ENCODE measurements around the gene TSEN34. TPM values are rescaled to one million over a fixed set of nuclear protein-coding genes. Genes with fewer than 3 reads are reported as not detected.
"Not testable (repeated sequence)": the region's sequence is repeated elsewhere in the genome, so short reads cannot be mapped to it uniquely, and the experiment has no call there.

TSEN34 gene
- total RNA-seq, 2 donors from 2014 or later, result 47.9 to 52.7 TPM

DNA sequence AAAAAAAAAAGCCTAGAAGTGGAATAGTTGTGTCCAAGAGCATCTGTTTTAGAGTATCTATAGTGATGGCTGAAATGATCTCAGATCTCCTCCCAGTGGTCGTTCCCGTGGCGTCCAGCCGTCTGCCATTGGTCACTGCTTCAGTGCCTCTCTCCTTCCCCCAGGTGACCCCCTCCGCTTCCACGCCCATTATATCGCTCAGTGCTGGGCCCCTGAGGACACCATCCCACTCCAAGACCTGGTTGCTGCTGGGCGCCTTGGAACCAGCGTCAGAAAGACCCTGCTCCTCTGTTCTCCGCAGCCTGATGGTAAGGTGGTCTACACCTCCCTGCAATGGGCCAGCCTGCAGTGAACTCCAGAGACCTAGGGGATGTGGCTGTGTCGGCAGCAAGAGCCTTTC lies 1.9 kb downstream of the TSEN34 start:
- Histone ChIP-seq H3K36me3 (no peaks in the 10 kb centered on the region), H3K27ac (no peak overlapping the region), H3K4me1 (peaks cover 7% of the 10 kb centered on the region), H3K27me3 (no peaks in the 10 kb centered on the region), H3K9ac (ENCODE audit: low read depth in 2 of 2, low read length in 2 of 2) (no peak overlapping the region), H3K9me3 (no peaks in the 10 kb centered on the region), H3K4me3 (no peak overlapping the region)
- TF ChIP-seq, protein P1, sequence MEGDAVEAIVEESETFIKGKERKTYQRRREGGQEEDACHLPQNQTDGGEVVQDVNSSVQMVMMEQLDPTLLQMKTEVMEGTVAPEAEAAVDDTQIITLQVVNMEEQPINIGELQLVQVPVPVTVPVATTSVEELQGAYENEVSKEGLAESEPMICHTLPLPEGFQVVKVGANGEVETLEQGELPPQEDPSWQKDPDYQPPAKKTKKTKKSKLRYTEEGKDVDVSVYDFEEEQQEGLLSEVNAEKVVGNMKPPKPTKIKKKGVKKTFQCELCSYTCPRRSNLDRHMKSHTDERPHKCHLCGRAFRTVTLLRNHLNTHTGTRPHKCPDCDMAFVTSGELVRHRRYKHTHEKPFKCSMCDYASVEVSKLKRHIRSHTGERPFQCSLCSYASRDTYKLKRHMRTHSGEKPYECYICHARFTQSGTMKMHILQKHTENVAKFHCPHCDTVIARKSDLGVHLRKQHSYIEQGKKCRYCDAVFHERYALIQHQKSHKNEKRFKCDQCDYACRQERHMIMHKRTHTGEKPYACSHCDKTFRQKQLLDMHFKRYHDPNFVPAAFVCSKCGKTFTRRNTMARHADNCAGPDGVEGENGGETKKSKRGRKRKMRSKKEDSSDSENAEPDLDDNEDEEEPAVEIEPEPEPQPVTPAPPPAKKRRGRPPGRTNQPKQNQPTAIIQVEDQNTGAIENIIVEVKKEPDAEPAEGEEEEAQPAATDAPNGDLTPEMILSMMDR (IDR thresholded peaks at IDR 0.05), result no peak
- intact Hi-C loops (cut with DNase I), result no loop called here
- DNase-seq, result no peak

DNA sequence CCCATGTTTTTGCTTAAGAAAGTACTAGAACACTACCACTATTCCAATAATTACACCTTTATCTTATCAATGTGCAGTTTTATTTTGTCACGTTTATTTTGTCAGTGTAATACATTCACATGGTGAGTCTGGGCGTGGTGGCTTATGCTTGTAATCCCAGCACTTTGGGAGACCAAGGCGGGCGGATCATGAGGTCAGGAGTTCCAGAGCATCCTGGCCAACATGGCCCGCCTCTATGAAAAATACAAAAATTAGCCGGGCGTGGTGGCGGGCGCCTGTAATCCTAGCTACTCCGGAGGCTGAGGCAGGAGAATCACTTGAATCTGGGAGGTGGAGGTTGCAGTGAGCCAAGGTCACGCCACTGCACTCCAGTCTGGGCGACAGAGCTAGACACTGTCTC lies 3.4 kb downstream of the TSEN34 start:
- DNase-seq; H3K4me1 ChIP-seq; H3K9ac ChIP-seq (ENCODE audit: low read depth in 2 of 2, low read length in 2 of 2); H3K27ac ChIP-seq; H3K9me3 ChIP-seq; intact Hi-C loops (cut with DNase I); H3K27me3 ChIP-seq; H3K36me3 ChIP-seq; H3K4me3 ChIP-seq: not testable (repeated sequence)

DNA sequence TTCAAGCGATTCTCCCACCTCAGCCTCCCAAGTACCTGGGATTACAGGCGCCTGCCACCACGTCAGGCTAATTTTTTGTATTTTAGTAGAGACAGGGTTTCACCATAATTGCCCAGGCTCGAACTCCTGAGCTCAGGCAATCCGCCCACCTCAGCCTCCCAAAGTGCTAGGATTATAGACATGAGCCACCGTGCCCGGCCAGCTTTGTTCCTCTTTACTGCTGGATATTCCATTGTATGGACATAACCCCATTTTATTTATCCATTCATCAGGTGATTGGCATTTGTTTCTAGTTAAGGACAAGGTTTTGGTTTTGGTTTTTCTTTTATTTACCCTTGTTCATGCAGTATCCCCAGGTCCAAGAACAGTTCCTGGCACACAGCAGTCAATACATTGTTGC lies 5.4 kb downstream of the TSEN34 start:
- Histone ChIP-seq H3K4me3 (no peak overlapping the region), H3K4me1 (peaks cover 8% of the 10 kb centered on the region), H3K9ac (ENCODE audit: low read depth in 2 of 2, low read length in 2 of 2) (no peak overlapping the region), H3K36me3 (no peaks in the 10 kb centered on the region), H3K27me3 (no peaks in the 10 kb centered on the region), H3K9me3 (no peaks in the 10 kb centered on the region), H3K27ac (no peak overlapping the region)
- intact Hi-C loops (cut with DNase I), result no loop called here
- DNase-seq, result no peak
- TF ChIP-seq, protein P1 (IDR thresholded peaks at IDR 0.05), result no peak

DNA sequence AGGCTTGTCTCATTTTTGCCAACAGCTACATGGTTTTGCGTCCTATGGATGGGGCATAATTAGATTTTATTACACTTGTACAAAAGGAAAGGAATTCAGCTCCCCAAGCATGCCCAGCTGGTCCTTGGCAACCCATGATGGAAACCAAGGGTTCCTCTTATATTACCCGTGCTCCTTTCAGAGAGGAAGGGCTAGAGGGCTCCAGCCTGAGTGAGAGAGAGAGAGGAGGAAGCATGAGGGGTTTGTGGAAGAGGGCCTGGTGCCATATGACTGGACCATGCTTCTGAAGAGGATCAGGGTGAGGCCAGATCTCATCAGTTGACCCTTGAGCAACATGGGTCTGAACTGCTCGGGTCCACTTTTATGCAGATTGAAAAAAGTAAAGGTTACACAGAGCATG lies 6.0 kb downstream of the TSEN34 start:
- H3K9me3 ChIP-seq, result no peaks in the 10 kb centered on the region
- no peaks in the 10 kb centered on the region for H3K27me3 ChIP-seq
- peaks cover 8% of the 10 kb centered on the region for H3K4me1 ChIP-seq
- TF ChIP-seq, protein P1 (IDR thresholded peaks at IDR 0.05), result no peak
- no peak overlapping the region for H3K27ac ChIP-seq
- DNase-seq, result no peak
- H3K4me3 ChIP-seq, result no peak overlapping the region
- H3K36me3 ChIP-seq, result peaks cover 2% of the 10 kb centered on the region
- no peak overlapping the region for H3K9ac ChIP-seq (ENCODE audit: low read depth in 2 of 2, low read length in 2 of 2)
- intact Hi-C loops (cut with DNase I), result no loop called here

DNA sequence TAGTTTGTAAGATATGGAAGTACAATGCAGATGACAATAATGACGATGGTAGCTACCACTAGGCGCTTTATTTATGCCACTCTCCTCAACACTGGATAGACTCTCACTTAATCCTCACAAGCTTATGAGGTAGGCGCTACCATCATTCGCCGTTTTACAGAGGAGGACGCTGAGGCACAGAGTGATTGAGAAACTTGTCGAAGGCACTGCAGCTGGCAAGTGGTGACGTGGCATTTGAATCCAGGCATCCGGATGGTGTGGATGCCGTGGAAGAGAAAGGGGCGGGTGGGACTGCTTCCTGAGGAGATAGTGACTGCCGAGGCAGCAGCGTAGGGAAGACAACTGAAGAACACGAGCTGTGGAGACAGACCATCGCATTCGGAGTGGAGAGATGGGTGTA lies 8.3 kb downstream of the TSEN34 start:
- no peaks in the 10 kb centered on the region for H3K9me3 ChIP-seq
- no peak overlapping the region for H3K27ac ChIP-seq
- TF ChIP-seq, protein P1 (IDR thresholded peaks at IDR 0.05), result no peak
- no peak for DNase-seq
- H3K27me3 ChIP-seq, result no peaks in the 10 kb centered on the region
- intact Hi-C loops (cut with DNase I), result no loop called here
- no peak overlapping the region for H3K4me3 ChIP-seq
- H3K9ac ChIP-seq (ENCODE audit: low read depth in 2 of 2, low read length in 2 of 2), result no peak overlapping the region
- H3K4me1 ChIP-seq, result peaks cover 18% of the 10 kb centered on the region
- H3K36me3 ChIP-seq, result peaks cover 7% of the 10 kb centered on the region

DNA sequence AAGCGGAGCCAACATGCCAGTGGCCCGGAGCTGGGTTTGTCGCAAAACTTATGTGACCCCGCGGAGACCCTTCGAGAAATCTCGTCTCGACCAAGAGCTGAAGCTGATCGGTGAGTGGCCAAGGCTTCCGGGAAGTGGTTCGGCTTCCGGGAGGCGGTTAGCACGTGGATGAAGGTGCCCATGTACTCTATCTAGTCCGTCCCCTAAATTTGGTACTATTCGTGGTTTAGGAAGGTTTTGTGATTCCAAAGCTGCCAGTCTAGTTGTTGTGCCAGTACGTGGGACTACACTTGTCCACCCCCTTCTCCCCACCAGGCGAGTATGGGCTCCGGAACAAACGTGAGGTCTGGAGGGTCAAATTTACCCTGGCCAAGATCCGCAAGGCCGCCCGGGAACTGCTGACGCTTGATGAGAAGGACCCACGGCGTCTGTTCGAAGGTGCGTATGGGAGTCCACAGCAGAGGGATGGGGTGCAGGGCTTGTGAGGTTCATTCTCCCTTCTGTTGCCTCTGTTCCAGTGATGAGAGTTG lies 10.1 kb downstream of the TSEN34 start:
- peak overlapping the region; percentile 94 for H3K27ac ChIP-seq
- peaks cover 24% of the 10 kb centered on the region for H3K4me1 ChIP-seq
- no peaks in the 10 kb centered on the region for H3K9me3 ChIP-seq
- H3K36me3 ChIP-seq, result peaks cover 18% of the 10 kb centered on the region
- TF ChIP-seq, protein P1 (IDR thresholded peaks at IDR 0.05), result no peak
- peak overlapping the region; percentile 78 for H3K4me3 ChIP-seq
- peak overlapping the region; percentile 83 to 90 for H3K9ac ChIP-seq (ENCODE audit: low read depth in 2 of 2, low read length in 2 of 2)
- intact Hi-C loops (cut with DNase I), result no loop called here
- DNase-seq, result no peak
- no peaks in the 10 kb centered on the region for H3K27me3 ChIP-seq
